ENCODE measurements around the gene RASGRP4. TPM values are rescaled to one million over a fixed set of nuclear protein-coding genes. Genes with fewer than 3 reads are reported as not detected.

The RASGRP4 gene
- total and polyA plus RNA-seq, 2 donors from 2014 or later: 0.80 to 3.6 TPM

DNA sequence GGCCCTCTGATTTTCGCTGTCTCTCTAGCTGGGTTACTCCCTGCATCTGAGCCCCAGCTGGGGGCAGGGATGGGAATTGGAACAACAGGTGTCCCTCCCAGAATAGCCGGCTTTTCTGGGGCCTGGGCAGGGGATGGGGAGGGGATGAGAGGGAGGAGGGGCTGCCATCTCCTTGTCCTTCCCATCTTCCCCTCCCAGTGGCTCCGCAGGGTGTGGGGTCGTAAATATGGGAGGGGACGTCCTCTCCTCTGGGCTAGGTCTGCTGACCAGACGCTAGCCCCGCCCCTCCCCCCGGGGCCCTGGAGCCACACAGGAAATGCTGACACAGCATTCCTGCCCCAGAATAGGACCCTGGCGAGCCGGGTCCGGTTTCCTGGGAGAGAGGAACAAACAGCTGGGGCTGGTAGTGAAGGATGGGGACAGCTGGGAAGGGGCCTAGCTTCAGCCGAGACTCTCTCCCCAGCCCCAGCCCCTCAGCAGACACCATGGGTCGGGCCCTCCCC lies 8.6 kb upstream of the RASGRP4 start:
- H3K4me1 ChIP-seq (ENCODE audit: control insufficient read depth in 2 of 3, insufficient read depth in 2 of 3, low read depth in 1 of 3, low read length in 3 of 3): no peaks in the 10 kb centered on the region
- TF ChIP-seq, protein P1, sequence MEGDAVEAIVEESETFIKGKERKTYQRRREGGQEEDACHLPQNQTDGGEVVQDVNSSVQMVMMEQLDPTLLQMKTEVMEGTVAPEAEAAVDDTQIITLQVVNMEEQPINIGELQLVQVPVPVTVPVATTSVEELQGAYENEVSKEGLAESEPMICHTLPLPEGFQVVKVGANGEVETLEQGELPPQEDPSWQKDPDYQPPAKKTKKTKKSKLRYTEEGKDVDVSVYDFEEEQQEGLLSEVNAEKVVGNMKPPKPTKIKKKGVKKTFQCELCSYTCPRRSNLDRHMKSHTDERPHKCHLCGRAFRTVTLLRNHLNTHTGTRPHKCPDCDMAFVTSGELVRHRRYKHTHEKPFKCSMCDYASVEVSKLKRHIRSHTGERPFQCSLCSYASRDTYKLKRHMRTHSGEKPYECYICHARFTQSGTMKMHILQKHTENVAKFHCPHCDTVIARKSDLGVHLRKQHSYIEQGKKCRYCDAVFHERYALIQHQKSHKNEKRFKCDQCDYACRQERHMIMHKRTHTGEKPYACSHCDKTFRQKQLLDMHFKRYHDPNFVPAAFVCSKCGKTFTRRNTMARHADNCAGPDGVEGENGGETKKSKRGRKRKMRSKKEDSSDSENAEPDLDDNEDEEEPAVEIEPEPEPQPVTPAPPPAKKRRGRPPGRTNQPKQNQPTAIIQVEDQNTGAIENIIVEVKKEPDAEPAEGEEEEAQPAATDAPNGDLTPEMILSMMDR (IDR thresholded peaks at IDR 0.05; ENCODE audit: borderline replicate concordance, extremely low read depth, insufficient read depth): no peak
- peak; percentile 72 to 86 (median 83) for DNase-seq
- no peak overlapping the region for H3K27ac ChIP-seq (ENCODE audit: low read depth in 2 of 2, low read length in 2 of 2)
- no peak overlapping the region for H3K4me3 ChIP-seq (ENCODE audit: low read length in 3 of 3)
- intact Hi-C loops (cut with DNase I): no loop called here
- no peak for FAIRE-seq
- no peaks in the 10 kb centered on the region for H3K36me3 ChIP-seq (ENCODE audit: control insufficient read depth in 2 of 3, insufficient read depth in 3 of 3, low read length in 3 of 3)
- H3K9ac ChIP-seq (ENCODE audit: low read length in 3 of 3): no peak overlapping the region
- no peaks in the 10 kb centered on the region for H3K9me3 ChIP-seq (ENCODE audit: control insufficient read depth in 2 of 3, insufficient read depth in 1 of 3, low read length in 3 of 3)
- no peaks in the 10 kb centered on the region for H3K27me3 ChIP-seq (ENCODE audit: control insufficient read depth, insufficient read depth, low read length)

DNA sequence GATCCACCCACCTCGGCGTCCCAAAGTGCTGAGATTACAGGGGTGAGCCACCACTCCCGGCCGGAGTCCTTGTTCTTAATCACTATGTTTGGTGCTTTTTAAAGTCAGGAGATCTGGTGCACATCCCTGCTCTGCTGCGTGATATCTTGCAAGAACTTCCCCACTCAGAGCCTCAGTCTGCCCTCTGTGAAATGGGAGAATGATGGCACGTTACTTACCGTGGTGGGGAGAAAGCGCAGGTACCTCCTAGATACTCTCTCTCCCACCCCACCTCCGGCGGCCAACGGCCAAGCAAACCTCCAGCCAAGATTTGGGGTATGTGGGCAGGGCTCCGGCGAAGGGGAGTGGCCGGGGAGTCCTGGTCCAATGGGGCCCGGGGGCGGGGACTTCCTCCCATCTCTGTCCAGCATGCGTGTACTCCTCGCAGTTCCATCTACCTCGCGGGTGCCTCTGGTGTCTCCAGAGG lies 7.3 kb upstream of the RASGRP4 start, which contains the start of gene RYR1:
TSS of gene RYR1 (plus strand) at position 424 of the 466 bp plus-strand sequence. CDS start 139 bp downstream, outside the sequence.
- DNase-seq: peak; percentile 45 to 71 (median 64)
- intact Hi-C loops (cut with DNase I): no loop called here
- Histone ChIP-seq H3K4me3 (ENCODE audit: low read length in 3 of 3) (no peak within 1 kb of the TSS), H3K27ac (ENCODE audit: low read depth in 2 of 2, low read length in 2 of 2) (no peak within 1 kb of the TSS), H3K4me1 (ENCODE audit: control insufficient read depth in 2 of 3, insufficient read depth in 2 of 3, low read depth in 1 of 3, low read length in 3 of 3) (no peaks in the 10 kb centered on the region), H3K9me3 (ENCODE audit: control insufficient read depth in 2 of 3, insufficient read depth in 1 of 3, low read length in 3 of 3) (no peaks in the 10 kb centered on the region), H3K36me3 (ENCODE audit: control insufficient read depth in 2 of 3, insufficient read depth in 3 of 3, low read length in 3 of 3) (no peaks in the 10 kb centered on the region), H3K9ac (ENCODE audit: low read length in 3 of 3) (no peak within 1 kb of the TSS), H3K27me3 (ENCODE audit: control insufficient read depth, insufficient read depth, low read length) (no peaks in the 10 kb centered on the region)
- no peak for FAIRE-seq
- TF ChIP-seq, protein P1 (IDR thresholded peaks at IDR 0.05; ENCODE audit: borderline replicate concordance, extremely low read depth, insufficient read depth): no peak

DNA sequence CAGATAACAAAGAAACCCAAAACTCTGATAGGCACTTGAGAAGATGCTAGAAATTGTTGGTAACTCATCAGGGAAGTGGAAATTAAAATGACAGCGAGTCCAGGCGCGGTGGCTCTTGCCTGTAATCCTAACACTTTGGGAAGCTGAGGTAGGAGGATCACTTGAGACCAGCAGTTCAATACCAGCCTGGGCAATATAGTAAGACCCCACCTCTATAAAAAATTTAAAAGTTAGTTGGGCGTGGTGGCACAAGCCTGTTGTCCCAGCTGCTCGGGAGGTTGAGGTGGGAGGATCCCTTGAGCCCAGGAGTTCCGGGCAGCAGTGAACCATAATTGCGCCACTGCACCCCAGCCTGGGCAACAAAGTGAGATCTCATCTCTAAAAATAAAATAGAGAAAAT lies 4.9 kb upstream of the RASGRP4 start:
- TF ChIP-seq, protein P1 (IDR thresholded peaks at IDR 0.05; ENCODE audit: borderline replicate concordance, extremely low read depth, insufficient read depth): no peak
- Histone ChIP-seq H3K4me1 (ENCODE audit: control insufficient read depth in 2 of 3, insufficient read depth in 2 of 3, low read depth in 1 of 3, low read length in 3 of 3) (no peaks in the 10 kb centered on the region), H3K9me3 (ENCODE audit: control insufficient read depth in 2 of 3, insufficient read depth in 1 of 3, low read length in 3 of 3) (no peaks in the 10 kb centered on the region), H3K36me3 (ENCODE audit: control insufficient read depth in 2 of 3, insufficient read depth in 3 of 3, low read length in 3 of 3) (no peaks in the 10 kb centered on the region), H3K27me3 (ENCODE audit: control insufficient read depth, insufficient read depth, low read length) (no peaks in the 10 kb centered on the region), H3K4me3 (ENCODE audit: low read length in 3 of 3) (no peak overlapping the region), H3K9ac (ENCODE audit: low read length in 3 of 3) (no peak overlapping the region), H3K27ac (ENCODE audit: low read depth in 2 of 2, low read length in 2 of 2) (no peak overlapping the region)
- DNase-seq (no peak), FAIRE-seq (no peak)
- intact Hi-C loops (cut with DNase I): no loop called here

DNA sequence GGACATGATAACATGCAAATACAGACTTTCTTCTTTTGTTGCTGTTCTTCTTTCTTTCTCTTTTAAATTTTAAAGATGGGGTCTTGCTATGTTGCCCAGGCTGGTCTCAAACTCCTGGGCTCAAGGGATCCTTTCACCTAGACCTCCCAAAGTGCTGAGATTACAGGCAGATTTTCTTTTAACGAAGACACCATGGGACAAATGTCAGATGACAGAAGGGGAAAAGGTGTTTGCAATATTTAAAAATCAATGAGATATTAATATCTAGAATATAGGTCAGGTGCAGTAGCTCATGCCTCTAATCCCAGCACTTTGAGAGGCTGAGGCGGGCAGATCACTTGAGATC lies 3.8 kb upstream of the RASGRP4 start:
- DNase-seq (no peak), FAIRE-seq (no peak)
- H3K9ac ChIP-seq (ENCODE audit: low read length in 3 of 3): no peak overlapping the region
- no peaks in the 10 kb centered on the region for H3K4me1 ChIP-seq (ENCODE audit: control insufficient read depth in 2 of 3, insufficient read depth in 2 of 3, low read depth in 1 of 3, low read length in 3 of 3)
- no peaks in the 10 kb centered on the region for H3K27me3 ChIP-seq (ENCODE audit: control insufficient read depth, insufficient read depth, low read length)
- no peaks in the 10 kb centered on the region for H3K9me3 ChIP-seq (ENCODE audit: control insufficient read depth in 2 of 3, insufficient read depth in 1 of 3, low read length in 3 of 3)
- H3K36me3 ChIP-seq (ENCODE audit: control insufficient read depth in 2 of 3, insufficient read depth in 3 of 3, low read length in 3 of 3): no peaks in the 10 kb centered on the region
- H3K27ac ChIP-seq (ENCODE audit: low read depth in 2 of 2, low read length in 2 of 2): no peak overlapping the region
- intact Hi-C loops (cut with DNase I): no loop called here
- TF ChIP-seq, protein P1 (IDR thresholded peaks at IDR 0.05; ENCODE audit: borderline replicate concordance, extremely low read depth, insufficient read depth): no peak
- no peak overlapping the region for H3K4me3 ChIP-seq (ENCODE audit: low read length in 3 of 3)

Data from kidney (tissue), 14 donors.